Measurements from ENCODE around the gene PTPN21.

The PTPN21 gene

DNA sequence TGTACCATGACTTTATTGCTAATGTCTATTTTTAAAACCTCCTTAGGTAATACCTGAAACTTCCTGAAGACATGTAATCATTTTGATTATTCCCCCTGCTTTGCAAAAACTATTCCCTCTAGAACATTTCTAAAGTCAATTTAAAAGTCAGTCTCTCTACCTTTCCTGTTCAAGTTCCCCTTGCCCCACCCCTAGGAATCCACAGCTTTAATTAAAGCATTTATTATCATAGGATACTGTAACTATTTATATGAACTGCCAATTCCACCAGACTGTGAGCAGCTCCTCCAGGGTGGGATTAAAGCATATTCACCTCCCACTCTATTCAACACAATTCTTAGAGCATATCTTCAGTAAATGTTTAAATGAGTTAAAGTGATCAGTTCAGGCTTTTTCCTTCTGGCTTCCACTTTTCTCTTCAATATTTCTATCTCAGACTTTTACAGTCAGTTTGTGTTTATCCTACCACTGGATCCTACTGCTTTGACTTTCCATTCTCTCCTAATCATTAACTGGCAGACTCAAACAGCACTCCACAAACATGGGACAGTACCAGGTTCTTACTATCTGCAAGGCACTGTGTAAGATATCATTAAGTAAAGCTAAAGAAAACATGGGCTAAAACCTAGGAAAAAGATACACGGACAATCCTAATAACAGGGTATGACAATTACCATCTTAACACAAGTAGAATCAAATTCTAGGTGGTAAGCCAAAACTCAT, 39.1 kb downstream of the PTPN21 start:
- Histone ChIP-seq H3K4me3 (ENCODE audit: control insufficient read depth in 1 of 7, extremely low read depth in 1 of 7, insufficient read depth in 4 of 7, low read depth in 2 of 7, low read length in 6 of 7) (no peak overlapping the region), H3K27ac (ENCODE audit: insufficient read depth in 1 of 2, low read depth in 1 of 2, low read length in 2 of 2, poor library complexity in 1 of 2, severe bottlenecking in 2 of 2) (no peak overlapping the region), H3K4me1 (ENCODE audit: control extremely low read depth in 1 of 4, control insufficient read depth in 4 of 4, insufficient read depth in 4 of 4, low read length in 3 of 4) (no peaks in the 10 kb centered on the region), H3K36me3 (ENCODE audit: control insufficient read depth in 4 of 4, insufficient read depth in 4 of 4, low read length in 3 of 4) (no peaks in the 10 kb centered on the region), H3K27me3 (replicated peaks in 2 of 5; ENCODE audit: control insufficient read depth in 4 of 5, insufficient read depth in 5 of 5, low read length in 4 of 5) (no peaks in the 10 kb centered on the region), H3K9me3 (ENCODE audit: control extremely low read depth in 1 of 5, control insufficient read depth in 4 of 5, insufficient read depth in 2 of 5, low read depth in 1 of 5, low read length in 4 of 5) (peaks cover 0 to 3% (median 0%) of the 10 kb centered on the region in 5 experiments)
- ChIA-PET CTCF (no interaction called here), POLR2A (no interaction called here)
- no CpG with 5 or more reads among the region's 1 CpG for WGBS (ENCODE audit: insufficient coverage)
- DNase-seq, result no peak

DNA sequence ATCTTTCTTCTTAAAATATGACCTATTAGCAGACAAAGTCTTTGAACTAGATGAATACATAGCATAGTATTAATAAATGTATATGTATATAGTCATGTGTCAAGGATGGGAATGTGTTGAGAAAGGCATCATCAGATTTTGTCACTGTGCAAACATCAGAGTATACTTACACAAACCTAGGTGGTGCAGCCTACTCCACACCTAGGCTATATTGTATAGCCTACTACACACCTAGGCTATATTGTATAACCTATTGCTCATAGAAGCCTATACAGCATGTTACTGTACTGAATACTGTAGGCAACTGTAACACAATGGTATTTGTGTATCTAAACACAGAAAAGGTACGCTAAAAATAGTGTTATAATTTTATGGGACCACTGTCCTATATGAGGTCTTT, 47.6 kb downstream of the PTPN21 start:
- no CpG with 5 or more reads among the region's 1 CpG for WGBS (ENCODE audit: insufficient coverage)
- POLR2A ChIA-PET, result no interaction called here
- no peak for DNase-seq

DNA sequence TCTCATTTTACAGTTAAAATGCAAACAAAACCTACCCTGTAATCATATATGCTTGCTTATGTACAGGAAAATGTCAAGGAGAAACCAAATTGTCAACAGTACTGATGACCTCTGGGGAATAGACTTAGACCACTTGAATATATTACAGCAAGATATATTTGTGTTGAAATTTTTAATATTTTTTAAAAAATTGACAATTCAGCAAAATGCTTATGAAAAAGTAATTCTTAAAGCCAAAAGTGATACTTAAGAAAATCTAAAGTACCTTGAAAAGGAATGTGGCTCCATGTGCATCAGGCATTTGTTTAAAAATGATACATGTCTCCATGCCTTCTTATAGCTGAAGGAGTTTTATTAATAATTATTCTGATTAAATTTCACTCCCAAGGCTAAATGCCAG, 49.2 kb downstream of the PTPN21 start:
- no peaks in the 10 kb centered on the region for H3K9me3 ChIP-seq (ENCODE audit: control extremely low read depth in 1 of 5, control insufficient read depth in 4 of 5, insufficient read depth in 2 of 5, low read depth in 1 of 5, low read length in 4 of 5)
- ChIA-PET CTCF (interaction anchor here (0.9 kb wide), 1 partner anchor 13 kb away, joined by 3 read pairs; no protein-coding TSS in a partner anchor), POLR2A (no interaction called here)
- peaks cover 0 to 4% (median 0%) of the 10 kb centered on the region in 5 experiments for H3K27me3 ChIP-seq (replicated peaks in 2 of 5; ENCODE audit: control insufficient read depth in 4 of 5, insufficient read depth in 5 of 5, low read length in 4 of 5)
- no peak overlapping the region for H3K4me3 ChIP-seq (ENCODE audit: control insufficient read depth in 1 of 7, extremely low read depth in 1 of 7, insufficient read depth in 4 of 7, low read depth in 2 of 7, low read length in 6 of 7)
- no peak overlapping the region for H3K27ac ChIP-seq (ENCODE audit: insufficient read depth in 1 of 2, low read depth in 1 of 2, low read length in 2 of 2, poor library complexity in 1 of 2, severe bottlenecking in 2 of 2)
- H3K4me1 ChIP-seq (ENCODE audit: control extremely low read depth in 1 of 4, control insufficient read depth in 4 of 4, insufficient read depth in 4 of 4, low read length in 3 of 4), result no peaks in the 10 kb centered on the region
- DNase-seq, result no peak
- no peaks in the 10 kb centered on the region for H3K36me3 ChIP-seq (ENCODE audit: control insufficient read depth in 4 of 4, insufficient read depth in 4 of 4, low read length in 3 of 4)

More for the DNA sequence above, 47.6 kb downstream of the PTPN21 start:
- CTCF ChIA-PET, result no interaction called here
- Histone ChIP-seq H3K36me3 (ENCODE audit: control insufficient read depth in 4 of 4, insufficient read depth in 4 of 4, low read length in 3 of 4) (no peaks in the 10 kb centered on the region), H3K9me3 (ENCODE audit: control extremely low read depth in 1 of 5, control insufficient read depth in 4 of 5, insufficient read depth in 2 of 5, low read depth in 1 of 5, low read length in 4 of 5) (no peaks in the 10 kb centered on the region), H3K27ac (ENCODE audit: insufficient read depth in 1 of 2, low read depth in 1 of 2, low read length in 2 of 2, poor library complexity in 1 of 2, severe bottlenecking in 2 of 2) (no peak overlapping the region), H3K4me1 (ENCODE audit: control extremely low read depth in 1 of 4, control insufficient read depth in 4 of 4, insufficient read depth in 4 of 4, low read length in 3 of 4) (no peaks in the 10 kb centered on the region), H3K4me3 (ENCODE audit: control insufficient read depth in 1 of 7, extremely low read depth in 1 of 7, insufficient read depth in 4 of 7, low read depth in 2 of 7, low read length in 6 of 7) (no peak overlapping the region), H3K27me3 (replicated peaks in 2 of 5; ENCODE audit: control insufficient read depth in 4 of 5, insufficient read depth in 5 of 5, low read length in 4 of 5) (peaks cover 0 to 4% (median 0%) of the 10 kb centered on the region in 5 experiments)

DNA sequence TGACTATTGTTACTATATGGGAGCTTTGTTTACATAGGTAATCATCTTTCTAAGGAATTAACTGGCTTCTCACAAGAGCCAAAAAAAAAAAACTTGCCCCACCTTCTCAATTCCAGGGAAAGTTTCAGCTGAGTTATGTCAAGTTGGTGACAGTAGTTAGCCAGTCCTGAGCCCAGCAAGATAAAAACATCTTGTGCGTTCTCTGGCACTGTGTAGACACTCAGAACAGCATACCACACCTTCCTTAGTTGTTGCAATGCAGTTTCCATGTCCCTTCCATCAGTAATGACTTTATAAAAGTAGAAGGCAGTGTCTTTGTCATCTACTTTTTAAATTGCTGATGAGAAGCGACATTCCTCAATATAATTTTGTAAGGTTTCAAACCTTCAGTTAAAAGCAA, 50.2 kb downstream of the PTPN21 start:
- peaks cover 0 to 4% (median 0%) of the 10 kb centered on the region in 5 experiments for H3K27me3 ChIP-seq (replicated peaks in 2 of 5; ENCODE audit: control insufficient read depth in 4 of 5, insufficient read depth in 5 of 5, low read length in 4 of 5)
- no peaks in the 10 kb centered on the region for H3K36me3 ChIP-seq (ENCODE audit: control insufficient read depth in 4 of 4, insufficient read depth in 4 of 4, low read length in 3 of 4)
- 100% methylated on average over 1 of the region's 2 CpGs for WGBS (ENCODE audit: insufficient coverage)
- POLR2A ChIA-PET, result no interaction called here
- no peaks in the 10 kb centered on the region for H3K9me3 ChIP-seq (ENCODE audit: control extremely low read depth in 1 of 5, control insufficient read depth in 4 of 5, insufficient read depth in 2 of 5, low read depth in 1 of 5, low read length in 4 of 5)
- H3K27ac ChIP-seq (ENCODE audit: insufficient read depth in 1 of 2, low read depth in 1 of 2, low read length in 2 of 2, poor library complexity in 1 of 2, severe bottlenecking in 2 of 2), result no peak overlapping the region
- no peak overlapping the region for H3K4me3 ChIP-seq (ENCODE audit: control insufficient read depth in 1 of 7, extremely low read depth in 1 of 7, insufficient read depth in 4 of 7, low read depth in 2 of 7, low read length in 6 of 7)
- CTCF ChIA-PET, result no interaction called here
- H3K4me1 ChIP-seq (ENCODE audit: control extremely low read depth in 1 of 4, control insufficient read depth in 4 of 4, insufficient read depth in 4 of 4, low read length in 3 of 4), result no peaks in the 10 kb centered on the region
- DNase-seq, result no peak

DNA sequence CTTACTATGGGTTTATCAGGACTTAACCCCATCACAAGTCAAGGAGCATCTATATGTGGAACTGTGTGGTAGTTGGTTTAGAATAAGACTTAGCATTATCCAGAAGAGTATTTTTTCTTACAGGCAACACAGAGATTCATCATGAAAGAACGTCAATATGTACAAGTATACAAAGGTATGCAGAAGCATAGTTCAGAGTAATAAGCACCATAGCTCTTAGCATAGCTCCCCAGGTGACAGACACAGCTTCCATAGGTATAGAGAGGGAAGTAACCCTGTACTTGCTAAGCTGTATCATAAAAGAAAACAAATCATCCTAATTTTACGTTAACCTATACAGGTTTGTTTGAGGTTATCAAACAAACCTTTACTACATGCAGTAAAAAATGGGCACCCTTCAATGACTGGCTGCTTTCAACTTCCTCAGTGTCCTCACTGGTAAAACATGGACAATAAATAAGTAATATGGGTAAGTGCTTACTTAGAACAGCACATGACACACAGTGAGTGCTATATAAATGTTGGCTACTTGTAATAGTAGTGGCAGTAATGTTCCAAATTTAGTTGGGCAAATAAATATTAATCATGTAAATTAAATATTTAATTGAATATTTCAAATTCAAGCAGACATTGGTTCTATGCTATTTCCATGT, 50.9 kb downstream of the PTPN21 start:
- Histone ChIP-seq H3K4me3 (ENCODE audit: control insufficient read depth in 1 of 7, extremely low read depth in 1 of 7, insufficient read depth in 4 of 7, low read depth in 2 of 7, low read length in 6 of 7) (no peak overlapping the region), H3K27ac (ENCODE audit: insufficient read depth in 1 of 2, low read depth in 1 of 2, low read length in 2 of 2, poor library complexity in 1 of 2, severe bottlenecking in 2 of 2) (no peak overlapping the region), H3K4me1 (ENCODE audit: control extremely low read depth in 1 of 4, control insufficient read depth in 4 of 4, insufficient read depth in 4 of 4, low read length in 3 of 4) (no peaks in the 10 kb centered on the region), H3K9me3 (ENCODE audit: control extremely low read depth in 1 of 5, control insufficient read depth in 4 of 5, insufficient read depth in 2 of 5, low read depth in 1 of 5, low read length in 4 of 5) (no peaks in the 10 kb centered on the region), H3K36me3 (ENCODE audit: control insufficient read depth in 4 of 4, insufficient read depth in 4 of 4, low read length in 3 of 4) (no peaks in the 10 kb centered on the region), H3K27me3 (replicated peaks in 2 of 5; ENCODE audit: control insufficient read depth in 4 of 5, insufficient read depth in 5 of 5, low read length in 4 of 5) (peaks cover 0 to 4% (median 0%) of the 10 kb centered on the region in 5 experiments)
- CTCF ChIA-PET, result interaction anchor here (1.7 kb wide), 1 partner anchor 10 kb away, joined by 5 read pairs; no protein-coding TSS in a partner anchor
- WGBS (ENCODE audit: insufficient coverage), result no CpG with 5 or more reads among the region's 2 CpGs
- POLR2A ChIA-PET, result no interaction called here
- no peak for DNase-seq

DNA sequence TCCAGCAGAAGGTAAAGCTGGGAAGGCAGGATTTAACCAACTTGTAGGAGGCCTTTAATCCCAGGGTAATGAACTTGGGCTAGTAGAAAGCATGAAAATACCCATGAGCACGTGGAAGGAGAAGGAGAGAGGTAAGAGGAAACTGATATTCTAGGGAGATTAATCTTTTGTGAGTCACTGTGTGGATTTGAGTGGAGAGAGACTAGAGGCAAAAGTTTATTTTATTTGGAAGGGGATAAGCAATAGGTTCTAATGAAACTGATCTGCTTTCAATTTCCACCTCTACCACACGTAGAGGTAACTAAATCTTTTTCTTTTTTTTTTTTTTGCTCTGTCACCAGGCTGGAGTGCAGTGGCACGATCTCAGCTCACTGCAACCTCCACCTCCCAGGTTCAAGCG, 52.1 kb downstream of the PTPN21 start:
- no peak for DNase-seq
- POLR2A ChIA-PET, result no interaction called here
- Histone ChIP-seq H3K9me3 (ENCODE audit: control extremely low read depth in 1 of 5, control insufficient read depth in 4 of 5, insufficient read depth in 2 of 5, low read depth in 1 of 5, low read length in 4 of 5) (no peaks in the 10 kb centered on the region), H3K27ac (ENCODE audit: insufficient read depth in 1 of 2, low read depth in 1 of 2, low read length in 2 of 2, poor library complexity in 1 of 2, severe bottlenecking in 2 of 2) (no peak overlapping the region), H3K4me1 (ENCODE audit: control extremely low read depth in 1 of 4, control insufficient read depth in 4 of 4, insufficient read depth in 4 of 4, low read length in 3 of 4) (no peaks in the 10 kb centered on the region), H3K4me3 (ENCODE audit: control insufficient read depth in 1 of 7, extremely low read depth in 1 of 7, insufficient read depth in 4 of 7, low read depth in 2 of 7, low read length in 6 of 7) (no peak overlapping the region), H3K27me3 (replicated peaks in 2 of 5; ENCODE audit: control insufficient read depth in 4 of 5, insufficient read depth in 5 of 5, low read length in 4 of 5) (peaks cover 0 to 4% (median 0%) of the 10 kb centered on the region in 5 experiments), H3K36me3 (ENCODE audit: control insufficient read depth in 4 of 4, insufficient read depth in 4 of 4, low read length in 3 of 4) (no peaks in the 10 kb centered on the region)
- 92% methylated on average over 2 of the region's 4 CpGs for WGBS (ENCODE audit: insufficient coverage)
- CTCF ChIA-PET, result interaction anchor here (1.7 kb wide), 1 partner anchor 9 kb away, joined by 5 read pairs; no protein-coding TSS in a partner anchor

DNA sequence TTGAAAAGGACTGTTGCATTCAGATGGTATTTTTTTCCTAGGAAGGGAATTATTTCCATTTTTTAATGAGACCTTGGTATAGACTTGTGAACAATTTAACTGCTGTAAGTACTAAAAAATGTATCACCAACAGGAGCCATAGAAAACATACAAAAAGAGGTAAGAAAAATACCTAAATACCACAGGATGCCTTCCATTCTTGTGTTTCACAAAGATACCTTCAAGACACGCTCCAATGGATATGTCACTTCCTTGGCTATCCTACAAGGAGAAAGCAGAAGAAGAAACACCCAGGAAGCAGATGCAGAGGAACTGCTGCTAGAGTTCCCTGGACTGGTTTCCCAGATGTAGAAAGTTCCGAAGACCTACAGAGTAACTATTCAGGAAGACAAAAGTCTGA, 54.2 kb downstream of the PTPN21 start:
- Histone ChIP-seq H3K36me3 (ENCODE audit: control insufficient read depth in 4 of 4, insufficient read depth in 4 of 4, low read length in 3 of 4) (no peaks in the 10 kb centered on the region), H3K9me3 (ENCODE audit: control extremely low read depth in 1 of 5, control insufficient read depth in 4 of 5, insufficient read depth in 2 of 5, low read depth in 1 of 5, low read length in 4 of 5) (no peaks in the 10 kb centered on the region), H3K27ac (ENCODE audit: insufficient read depth in 1 of 2, low read depth in 1 of 2, low read length in 2 of 2, poor library complexity in 1 of 2, severe bottlenecking in 2 of 2) (no peak overlapping the region), H3K4me3 (ENCODE audit: control insufficient read depth in 1 of 7, extremely low read depth in 1 of 7, insufficient read depth in 4 of 7, low read depth in 2 of 7, low read length in 6 of 7) (no peak overlapping the region), H3K27me3 (replicated peaks in 2 of 5; ENCODE audit: control insufficient read depth in 4 of 5, insufficient read depth in 5 of 5, low read length in 4 of 5) (peaks cover 0 to 3% (median 0%) of the 10 kb centered on the region in 5 experiments), H3K4me1 (ENCODE audit: control extremely low read depth in 1 of 4, control insufficient read depth in 4 of 4, insufficient read depth in 4 of 4, low read length in 3 of 4) (no peaks in the 10 kb centered on the region)
- no peak for DNase-seq
- ChIA-PET CTCF (no interaction called here), POLR2A (no interaction called here)
- 95% methylated on average over 2 of the region's 2 CpGs for WGBS (ENCODE audit: insufficient coverage)

Data from common myeloid progenitor, CD34-positive (primary cell).